COLO829 (cell line): ENCODE results near the gene ARL4D.
"Not testable (repeated sequence)": the region's sequence is repeated elsewhere in the genome, so short reads cannot be mapped to it uniquely, and the experiment has no call there.

Experiments used
- DNase-seq: peaks from one replicate; pipeline ENCODE4 v3.0.0; 2012; ENCODE audit warnings: low spot score

Gene ARL4D

DNA sequence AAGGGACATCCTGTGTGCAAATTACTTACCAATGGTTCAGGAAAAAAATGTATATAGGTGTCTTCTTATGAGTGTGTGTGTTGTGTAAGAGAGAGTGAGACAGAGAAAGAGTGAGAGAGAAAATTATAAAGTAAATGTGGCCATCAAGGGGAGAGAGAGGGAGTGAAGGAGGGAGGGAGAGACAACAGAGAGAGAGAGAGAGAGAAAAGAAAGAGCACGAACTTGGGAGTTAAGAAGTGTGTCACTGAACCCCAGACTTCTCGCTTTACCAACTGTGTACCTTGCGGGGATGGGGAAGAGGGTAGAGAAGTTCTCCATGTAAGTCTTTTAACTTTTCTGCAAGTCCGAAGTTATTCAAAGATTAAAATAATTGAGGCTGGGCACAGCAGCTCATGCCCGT is 28.8 kb upstream of the ARL4D start:
- DNase-seq, result no peak

DNA sequence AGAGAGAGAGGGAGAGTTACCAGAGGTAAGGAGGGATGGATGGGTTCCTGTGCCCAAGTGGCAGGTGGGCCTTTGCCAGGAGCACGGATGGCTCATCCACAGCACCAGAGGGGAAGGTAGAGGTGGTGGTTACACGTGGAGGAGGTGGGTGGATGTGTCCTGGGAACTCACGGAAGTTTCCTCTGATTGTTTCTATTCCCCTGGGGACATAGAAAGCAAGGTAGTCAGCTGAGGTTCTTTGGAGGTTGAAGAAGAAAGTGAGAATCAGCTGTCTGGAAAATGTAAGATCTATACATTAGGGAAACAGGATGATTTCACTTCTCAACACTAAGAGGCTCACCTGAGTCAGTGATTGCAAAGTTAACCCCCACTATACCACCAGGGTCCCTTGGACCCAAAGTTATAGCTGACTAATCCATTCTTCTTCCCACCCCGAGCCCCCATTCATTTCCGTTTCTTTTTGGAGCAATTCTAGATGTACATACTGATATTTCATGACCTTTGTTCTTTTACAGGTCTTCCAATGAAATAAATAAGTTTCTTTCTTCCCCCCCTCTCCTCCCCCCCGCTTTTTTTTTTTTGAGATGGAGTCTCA is 27.5 kb upstream of the ARL4D start:
- no peak for DNase-seq

DNA sequence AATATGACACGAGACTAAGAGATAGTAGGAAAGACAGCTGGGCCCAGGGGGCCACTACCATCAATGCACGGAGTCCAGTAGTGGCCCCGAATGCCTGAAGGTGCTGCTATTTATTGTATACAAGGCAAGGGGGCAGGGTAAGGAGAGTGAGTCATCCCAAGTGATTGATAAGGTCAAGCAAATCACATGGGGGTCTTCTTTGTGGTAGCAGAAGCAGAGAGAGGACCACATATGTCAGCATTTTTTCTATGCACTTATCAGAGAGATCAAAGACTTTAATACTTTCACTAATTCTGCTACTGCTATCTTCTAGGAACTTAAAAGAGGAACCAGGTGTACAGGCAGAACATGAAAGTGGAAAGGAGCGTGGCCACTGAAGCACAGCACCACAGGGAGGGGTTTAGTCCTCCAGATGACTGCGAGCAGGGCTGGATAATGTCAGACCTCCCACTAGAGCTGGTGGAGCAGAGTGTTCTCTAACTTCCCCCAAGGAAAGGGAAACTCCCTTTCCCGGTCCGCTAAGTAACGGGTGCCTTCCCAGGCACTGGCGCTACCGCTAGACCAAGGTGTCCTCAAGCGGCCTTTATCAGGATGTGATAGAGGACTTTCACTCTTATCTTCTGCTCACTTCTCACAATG is 26.4 kb upstream of the ARL4D start:
- no peak for DNase-seq

DNA sequence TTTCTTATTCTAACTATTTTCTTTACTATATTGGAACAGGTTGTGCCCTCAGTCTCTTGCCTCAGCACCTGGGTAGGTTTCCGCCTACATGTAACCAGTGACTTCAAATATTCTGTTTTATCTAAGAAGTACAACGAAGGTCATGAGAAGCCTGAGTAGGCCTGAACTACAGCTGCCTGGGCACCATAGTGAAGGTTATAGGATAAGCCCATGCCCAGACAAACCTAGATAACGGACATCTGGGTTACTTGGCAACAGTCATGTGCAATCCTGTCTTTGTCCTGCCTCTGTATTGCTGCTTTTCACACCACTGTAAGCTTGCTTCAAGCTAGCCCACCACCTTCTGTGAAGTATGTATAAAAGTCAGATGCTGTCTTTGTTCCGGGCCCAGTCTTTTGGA is 25.4 kb upstream of the ARL4D start:
- no peak for DNase-seq

DNA sequence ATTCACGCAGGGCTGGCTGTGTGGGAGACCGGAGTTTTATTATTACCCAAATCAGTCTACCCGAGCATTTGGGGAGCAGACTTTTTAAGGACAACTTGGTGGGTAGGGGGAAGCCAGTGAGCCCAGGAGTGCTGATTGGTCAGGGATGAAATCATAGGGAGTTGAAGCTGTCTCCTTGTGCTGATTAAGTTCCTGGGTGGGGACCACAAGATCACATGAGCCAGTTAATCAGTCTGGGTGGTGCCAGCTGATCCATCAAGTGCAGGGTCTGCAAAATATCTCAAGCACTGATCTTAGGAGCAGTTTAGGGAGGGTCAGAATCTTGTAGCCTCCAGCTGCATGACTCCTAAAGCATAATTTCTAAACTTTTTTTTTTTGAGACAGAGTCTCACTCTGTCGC is 22.9 kb upstream of the ARL4D start:
- DNase-seq, result not testable (repeated sequence)

DNA sequence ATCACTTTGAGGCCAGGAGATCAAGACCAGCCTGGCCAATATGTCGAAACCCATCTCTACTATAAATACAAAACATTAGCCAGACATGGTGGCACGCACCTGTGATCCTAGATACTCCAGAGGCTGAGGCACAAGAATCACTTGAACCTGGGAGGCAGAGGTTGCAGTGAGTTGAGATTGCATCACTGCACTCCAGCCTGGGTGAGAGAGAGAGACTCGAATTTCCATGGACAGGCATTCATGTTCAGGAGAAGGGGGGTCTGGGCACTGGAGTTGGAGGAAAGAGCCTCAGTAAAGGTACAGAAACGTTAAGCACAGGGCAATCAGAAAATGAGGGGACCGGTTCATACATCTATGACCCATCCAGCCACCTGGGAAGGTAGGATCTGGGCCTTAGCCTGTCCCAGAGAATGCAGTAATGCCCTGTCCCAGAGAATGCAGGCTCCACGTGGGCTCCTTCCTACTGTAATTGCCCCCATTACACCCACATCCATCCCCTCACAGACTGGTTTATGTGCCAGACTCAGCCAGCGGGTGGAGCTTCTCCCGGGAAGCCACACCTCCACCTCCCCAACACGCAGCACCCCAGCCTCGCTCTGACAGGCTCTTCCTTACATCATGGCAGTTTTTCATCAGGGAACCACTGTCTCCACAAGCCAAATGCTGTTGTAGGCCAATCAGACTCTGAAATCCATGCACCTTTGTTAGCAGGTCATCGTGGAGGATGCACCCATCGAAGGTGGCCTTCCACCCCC is 21.6 kb upstream of the ARL4D start:
- no peak for DNase-seq

DNA sequence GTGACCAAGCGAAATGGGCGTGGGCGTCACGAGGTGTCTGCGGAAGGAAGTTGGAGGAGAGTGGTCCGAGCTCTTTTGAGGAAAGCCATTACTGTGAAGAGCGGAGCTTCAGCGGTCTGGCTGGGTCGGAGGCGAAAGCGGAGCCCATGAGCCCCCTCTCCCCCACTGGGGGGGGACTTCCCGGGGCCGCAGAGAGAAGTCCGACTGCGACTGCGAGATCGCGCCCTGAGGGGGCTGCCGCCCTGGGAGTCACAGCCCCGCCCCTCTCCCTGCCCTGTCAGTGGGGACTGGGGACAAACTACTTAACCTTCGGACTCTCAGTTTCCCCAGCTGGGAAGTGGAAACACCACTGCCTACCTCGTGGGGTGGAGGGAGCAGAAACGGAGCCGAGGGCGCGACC is 20.0 kb upstream of the ARL4D start:
- no peak for DNase-seq

DNA sequence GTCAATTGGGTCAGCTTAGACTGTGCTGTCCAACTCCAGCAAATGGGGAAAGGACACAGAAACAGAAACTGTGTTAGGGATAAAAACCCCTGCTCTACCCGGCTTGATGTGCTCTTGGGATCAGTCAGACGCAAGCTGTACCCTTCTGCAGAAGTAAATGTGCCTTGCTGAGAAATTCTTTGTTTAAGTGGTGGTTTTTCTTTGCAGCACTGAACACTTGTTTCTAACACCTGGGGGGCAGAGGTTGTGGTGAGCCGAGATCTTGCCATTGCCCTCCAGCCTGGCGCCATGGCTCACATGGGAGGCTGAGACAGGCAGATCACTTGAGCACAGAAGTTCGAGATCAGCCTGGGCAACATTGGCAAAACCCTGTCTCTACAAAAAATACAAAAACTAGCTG is 18.5 kb upstream of the ARL4D start:
- no peak for DNase-seq

DNA sequence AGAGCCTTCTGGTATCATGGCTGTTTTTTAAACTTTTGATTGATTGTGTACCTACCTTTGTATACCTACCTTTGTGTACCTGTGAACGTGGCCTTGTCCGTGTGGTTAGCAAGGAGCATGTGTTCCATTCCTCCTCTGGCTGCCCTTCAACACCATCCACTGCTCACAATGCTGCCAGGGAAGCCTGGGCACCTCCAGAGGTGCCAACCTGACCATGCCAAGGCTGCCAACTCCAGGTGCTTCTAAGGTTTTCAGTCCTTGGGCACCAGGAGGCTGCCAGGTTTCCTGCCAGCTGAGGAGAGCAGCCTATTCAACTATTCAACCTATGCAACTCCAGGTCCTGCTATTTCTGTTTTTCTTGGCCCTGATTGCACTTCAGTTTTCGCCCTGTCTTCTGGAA is 17.6 kb upstream of the ARL4D start:
- no peak for DNase-seq

DNA sequence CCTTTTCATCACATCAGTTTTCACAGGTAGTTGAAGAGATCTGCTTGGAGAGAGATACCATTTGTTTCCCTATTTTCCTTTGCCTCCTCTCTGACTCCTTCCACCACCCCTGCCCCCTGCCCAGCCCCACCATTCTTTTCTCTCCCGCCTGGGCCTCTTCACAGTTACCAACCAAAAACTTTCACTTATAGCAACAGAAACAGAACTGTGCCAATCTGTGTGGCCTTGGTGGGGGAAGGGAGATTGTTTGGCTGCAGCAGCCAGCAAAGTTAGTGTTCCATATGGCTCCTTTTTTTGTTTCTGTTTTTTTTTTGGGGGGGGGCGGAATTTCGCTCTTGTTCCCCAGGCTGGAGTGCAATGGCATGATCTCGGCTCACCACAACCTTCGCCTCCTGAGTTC is 17.2 kb upstream of the ARL4D start:
- no peak for DNase-seq

DNA sequence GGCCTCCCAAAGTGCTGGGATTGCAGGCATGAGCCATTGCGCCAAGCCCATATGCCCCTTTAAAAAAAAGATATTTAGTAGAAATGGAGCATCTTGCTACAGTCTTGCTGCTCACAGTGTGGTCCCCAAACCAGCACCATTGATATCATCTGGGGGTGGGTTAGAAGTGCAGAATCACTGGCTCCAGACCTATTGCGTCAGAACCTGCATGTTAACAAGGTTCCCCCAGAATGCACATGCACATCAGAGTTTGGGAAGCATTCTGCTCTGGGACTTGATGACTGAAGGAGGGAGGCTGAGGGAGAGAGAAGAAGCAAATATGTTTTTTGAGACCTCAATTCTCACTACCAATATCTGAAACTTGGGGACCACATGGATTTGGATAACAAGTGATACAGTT is 16.0 kb upstream of the ARL4D start:
- no peak for DNase-seq

DNA sequence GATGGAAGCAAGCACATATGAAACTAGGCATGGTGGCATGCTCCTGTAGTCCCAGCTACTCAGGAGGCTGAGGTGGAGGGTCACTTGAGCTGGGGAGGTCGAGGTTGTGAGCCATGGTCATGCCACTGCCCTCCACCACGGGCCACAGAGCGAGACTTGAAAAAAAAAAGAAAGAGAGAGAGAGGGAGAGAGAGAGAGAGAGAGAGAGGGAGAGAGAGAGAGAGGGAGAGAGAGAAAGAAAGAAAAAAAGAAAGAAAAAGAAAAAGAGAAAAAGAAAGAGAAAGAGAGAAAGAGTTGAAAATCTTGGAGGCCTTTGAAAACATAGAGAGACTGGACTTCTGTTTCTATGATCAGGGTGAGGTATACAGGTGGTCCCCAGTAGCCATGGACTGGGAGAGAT is 15.4 kb upstream of the ARL4D start:
- DNase-seq, result no peak

DNA sequence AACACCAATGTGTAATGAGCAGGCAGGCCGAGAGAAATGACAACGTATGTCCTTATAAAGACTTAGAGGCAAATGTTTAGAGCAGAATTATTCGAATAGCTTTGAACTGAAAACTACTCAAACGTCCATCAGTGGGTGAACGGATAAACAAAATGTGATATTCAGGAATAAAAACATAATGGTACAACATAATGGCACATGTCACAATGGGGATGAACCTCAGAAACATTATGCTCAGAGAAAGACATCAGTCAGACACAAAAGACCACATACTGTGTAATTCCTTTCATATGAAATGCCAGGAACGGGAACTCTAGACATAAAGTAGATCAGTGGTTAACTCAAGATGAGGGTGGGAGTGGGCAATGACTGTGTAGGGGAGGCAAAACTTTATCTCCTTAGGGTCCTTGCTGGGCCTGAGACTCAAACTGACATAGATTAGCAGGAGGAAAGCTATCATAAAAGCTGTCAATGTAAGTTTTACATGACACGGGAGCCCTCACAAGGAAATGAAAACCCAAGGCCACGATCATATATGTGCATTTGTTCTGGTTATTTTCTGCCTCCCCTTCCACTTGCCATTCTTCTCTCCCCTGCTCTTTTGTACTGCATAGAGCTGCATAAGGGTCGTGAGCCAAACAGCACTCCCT is 14.8 kb upstream of the ARL4D start:
- no peak for DNase-seq

DNA sequence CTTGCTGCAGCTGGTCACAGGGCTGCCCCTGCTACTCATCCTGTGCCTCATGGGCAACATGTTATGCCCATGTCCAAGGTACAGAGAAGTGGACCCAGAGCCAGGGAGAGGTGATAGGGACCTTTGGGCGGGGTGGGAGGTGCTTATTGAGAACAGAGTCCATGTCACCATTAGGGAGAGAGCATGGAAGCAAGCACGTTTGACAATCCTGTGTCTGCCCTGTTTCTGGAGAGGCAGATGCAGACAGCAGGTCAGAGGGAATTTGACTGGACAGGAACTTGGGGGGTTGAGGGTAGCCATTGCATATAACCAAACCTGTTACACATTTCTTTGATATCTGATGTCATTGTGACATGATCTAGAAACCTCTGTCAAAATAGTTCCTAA is 14.3 kb upstream of the ARL4D start:
- no peak for DNase-seq

DNA sequence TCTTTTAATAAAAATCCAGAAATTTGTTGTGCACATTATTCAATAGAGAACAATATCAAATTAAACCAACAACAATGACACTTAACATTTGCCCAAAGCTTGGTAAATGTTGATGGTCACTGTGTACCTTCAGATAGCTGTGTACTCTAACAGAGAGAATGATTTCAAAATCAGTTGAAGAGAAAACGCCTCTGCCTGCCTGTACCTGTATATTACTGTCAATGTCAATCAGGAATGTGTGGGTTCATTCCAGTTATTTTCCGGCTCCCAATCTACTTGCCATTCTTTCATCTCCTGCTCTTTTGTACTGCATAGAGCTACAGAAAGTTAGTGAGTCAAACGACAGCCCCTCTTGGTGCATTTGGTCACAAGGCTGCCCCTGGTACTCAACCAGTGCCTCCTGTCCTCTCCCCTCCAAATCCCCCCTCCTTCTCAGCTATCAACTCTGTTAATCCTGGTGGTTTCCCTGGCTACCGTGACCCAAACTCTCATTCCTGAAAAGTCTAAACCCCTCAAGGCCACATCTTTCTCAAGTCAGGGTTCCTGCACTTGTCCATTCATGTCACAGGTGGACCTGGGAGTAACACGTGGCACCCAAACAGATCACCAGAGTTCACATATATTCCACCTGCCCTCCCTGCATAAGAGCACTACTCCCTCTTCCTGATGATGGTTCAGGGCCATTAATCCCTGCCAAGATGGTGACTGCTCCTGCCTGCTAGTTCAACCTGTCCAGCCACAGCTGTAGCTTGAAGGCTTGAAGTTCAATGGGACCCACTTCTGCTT is 13.6 kb upstream of the ARL4D start:
- no peak for DNase-seq

DNA sequence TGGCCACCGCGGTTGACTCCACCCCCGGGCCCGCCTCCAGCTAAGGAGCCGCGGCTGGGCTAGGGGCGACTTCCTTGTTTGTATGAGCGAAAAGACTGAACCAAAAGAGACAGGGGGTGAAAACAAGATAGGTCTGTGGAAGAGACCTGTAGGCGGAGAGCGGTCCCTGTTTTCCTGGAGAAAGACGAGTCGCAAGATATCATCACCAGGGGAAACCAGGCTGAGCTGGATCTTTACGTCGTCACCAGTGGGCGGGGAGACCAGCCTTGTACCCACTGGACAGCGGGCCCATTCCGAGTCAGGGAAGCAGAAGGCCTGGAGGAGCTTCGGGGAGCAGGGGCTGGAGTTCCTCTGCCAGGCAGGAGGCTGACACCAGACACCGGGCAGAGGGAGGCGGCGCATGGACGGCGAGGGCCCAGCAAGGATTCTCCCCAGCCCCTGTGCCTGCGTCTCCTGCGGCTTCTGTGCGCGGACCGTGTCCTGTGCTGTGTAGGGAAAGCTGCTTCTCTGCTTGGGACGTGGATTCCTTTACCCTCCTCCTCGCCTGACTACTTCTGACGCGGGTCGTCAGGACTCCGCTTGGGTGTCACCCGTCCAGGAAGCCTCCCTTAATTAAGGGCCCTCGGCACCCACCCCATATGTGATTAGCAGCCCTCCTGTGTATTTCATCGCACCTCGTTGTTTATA is 10.3 kb upstream of the ARL4D start:
- peak; percentile 66 for DNase-seq

DNA sequence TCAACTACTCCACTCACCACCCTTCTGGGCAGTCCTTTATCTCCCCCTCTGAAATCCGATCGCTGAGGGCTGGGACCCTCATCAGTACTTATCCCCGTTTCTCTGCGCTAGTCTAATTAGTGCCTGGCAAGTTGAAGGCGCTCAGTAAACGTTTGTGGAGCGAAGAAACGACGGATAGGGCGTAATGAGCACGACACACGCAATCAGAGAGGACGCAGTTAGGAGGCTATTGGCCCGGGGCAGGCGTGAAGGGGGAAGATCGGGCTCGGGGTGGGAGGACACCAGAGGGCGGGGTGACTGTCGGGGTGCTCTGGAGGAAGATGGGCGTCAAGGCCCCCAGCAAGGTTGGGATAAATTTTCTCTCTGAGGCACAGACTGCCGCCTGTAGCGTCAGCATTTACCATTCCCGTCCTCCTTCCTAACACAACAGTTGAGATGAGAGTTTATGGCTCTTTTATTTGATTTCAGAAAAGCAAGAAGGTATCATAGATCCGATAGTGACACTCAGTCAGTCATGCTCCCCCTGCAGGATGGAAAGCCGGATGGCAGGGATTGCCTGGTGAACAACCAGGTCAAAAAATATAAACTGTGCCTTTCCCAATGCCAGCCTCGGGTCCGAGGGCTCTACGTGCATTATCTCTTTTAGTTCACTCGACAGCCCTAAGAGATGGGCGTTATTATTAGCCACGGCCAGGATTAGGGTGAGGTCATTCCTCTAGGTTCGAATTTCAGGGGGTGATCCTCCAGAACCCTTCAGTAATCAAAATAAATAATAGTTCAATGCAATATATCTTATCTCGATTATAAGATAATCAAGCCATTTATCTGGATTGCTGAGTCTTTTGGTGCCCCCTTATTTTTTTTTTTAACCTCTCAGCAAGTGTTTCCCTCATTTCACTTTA is 9.5 kb upstream of the ARL4D start:
- DNase-seq, result peak; percentile 68

DNA sequence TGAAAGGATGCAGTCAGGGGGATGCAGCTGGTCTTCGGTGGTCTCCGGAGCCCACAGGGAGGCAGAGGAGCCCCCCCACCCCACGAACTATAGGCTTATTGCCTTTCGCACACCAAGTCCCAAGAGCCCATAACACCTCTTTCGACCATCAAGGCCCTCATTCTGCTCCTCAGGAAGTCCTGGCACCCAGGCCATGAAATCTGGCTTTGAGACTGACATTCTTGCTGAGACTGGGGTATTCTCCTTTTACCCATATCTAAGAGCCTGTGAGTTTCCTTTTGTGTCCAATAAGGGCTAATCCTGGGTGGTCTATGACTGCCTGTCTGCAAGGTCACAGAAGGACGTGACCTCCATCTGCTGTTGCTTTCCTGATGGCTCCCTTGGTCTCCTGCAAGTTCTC is 6.4 kb upstream of the ARL4D start:
- DNase-seq, result no peak

DNA sequence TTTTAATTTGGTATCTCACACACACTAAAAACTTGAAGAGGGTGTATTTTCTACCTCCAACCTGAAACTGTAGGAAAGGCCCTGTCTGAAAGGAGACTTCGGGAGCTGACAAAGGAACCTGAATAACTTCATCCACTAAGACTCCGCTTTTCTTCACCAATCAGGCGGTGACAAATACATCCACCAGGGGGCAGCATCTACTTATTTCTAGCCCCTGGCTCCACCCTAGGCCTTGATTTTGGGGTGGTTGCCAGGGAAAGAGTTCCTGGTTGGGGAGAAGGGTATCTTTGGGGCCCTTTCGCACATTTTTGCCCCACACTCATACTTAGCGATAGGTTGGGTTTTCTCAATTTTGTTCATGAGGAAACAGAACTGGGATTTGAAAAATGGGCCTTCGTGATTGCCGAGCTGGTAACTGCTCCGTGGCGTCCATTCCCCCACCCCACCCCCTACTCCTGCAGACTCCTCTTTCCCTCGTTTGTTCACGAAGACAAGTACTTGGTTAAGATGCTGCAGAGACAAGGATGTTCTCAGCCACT is 4.8 kb upstream of the ARL4D start:
- peak; percentile 89 for DNase-seq

DNA sequence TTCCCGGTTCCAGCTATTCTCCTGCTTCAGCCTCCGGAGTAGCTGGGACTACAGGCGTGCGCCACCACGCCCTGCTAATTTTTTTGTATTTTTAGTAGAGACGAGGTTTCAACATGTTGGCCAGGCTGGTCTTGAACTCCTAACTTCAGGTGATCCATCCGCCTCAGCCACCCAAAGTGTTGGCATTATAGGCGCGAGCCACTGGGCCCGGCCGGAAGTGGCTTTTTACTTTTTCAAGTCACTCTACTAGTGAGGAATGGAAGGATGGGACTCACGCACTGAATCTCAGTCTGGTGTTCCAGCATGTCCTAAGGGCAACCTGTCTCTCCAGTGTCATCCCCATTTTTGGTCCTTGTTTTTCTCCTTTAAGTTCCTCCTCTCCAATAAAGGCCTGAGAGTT is 4.1 kb upstream of the ARL4D start:
- not testable (repeated sequence) for DNase-seq
